NOMO-1 treated with dmso at 0.1 percent for 144 hours (cell line): ENCODE results near the gene BEST1.
"Not testable (repeated sequence)": the region's sequence is repeated elsewhere in the genome, so short reads cannot be mapped to it uniquely, and the experiment has no call there.

Experiments used
- DNase-seq: peaks from one replicate; lab custom pipeline; 2025; ENCODE audit not compliant: unreplicated experiment; lab: John Stamatoyannopoulos, UW

The BEST1 gene

GRCh38 chr11:61976420-61976800 is 26.3 kb downstream of the BEST1 start:
- no peak for DNase-seq

DNA sequence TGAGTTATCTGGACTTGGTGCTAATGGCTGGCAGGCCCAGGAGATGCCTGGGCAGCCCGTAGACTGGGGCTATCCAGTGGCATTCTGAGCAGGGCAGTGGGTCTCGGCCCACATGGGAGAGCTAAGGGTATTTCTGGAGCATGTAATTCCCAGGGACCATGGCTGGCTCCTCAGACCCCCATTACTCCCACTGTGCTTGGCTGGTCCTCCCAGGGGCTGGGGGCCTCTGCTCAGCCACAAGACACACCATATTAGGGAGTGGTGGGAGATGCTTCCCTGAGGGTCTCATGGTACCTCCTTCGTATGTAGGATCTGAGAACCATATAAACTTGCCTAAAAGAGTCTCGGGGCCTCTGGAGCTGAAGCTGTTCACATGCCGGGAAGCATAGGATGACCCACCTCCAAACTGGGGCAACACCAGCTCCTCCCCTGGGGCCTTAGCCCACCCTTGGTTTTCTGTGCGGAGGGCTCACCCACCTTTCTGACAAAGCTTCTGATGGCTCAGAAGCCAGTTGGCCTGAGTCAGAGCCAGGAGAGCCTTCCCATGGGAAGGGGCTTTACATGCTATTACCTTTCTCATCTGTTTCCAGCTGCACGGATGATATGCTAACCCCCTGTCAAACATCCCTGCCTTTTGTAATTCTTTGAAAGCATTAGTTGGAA is 26.8 kb downstream of the BEST1 start:
- DNase-seq = no peak

DNA sequence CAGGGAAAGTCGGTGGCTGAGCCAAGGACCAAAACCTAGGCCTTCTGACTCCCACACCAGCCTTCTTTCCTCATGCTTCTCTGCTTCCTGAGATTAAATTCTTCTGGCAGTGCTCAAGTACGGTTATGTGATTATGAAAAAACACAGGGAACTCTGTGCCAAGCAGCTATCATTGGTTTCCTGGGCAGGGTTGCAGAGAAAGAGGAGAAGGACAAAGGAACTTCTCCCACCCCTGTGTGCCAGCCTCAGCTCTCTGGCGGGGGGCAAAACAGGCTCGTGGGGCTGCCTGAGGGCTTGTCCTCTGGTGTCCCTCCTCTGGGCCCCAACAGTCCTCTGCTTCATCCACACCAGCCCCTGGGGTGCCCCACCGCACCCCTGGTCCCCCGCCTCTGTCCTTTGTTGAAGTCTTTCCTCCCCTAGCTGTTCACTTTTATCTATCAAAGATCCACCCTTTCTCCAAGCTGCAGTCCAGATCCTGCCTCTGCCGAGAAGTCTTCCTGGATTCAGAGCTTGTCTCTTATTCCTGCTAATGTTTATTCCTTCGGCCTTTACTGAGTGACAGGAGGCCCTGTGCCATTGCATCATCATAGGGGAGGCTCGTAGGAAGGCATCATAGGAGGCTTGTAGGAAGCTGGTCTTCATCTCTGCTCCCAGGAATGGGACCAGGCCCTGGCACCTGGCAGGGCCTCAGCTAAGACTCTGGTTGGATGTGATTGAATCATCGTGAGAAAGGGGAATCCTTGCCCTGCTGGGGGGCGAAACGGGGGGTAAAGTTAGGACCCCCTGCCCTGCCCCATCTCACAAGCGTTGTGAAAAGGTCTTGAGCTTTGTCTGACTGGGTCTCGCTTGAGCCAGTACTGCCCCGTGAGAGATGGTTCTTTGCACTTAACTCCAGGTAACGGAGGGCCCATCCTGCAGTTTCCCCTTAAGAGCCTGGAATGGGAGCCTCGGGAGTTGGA is 28.8 kb downstream of the BEST1 start:
- no peak for DNase-seq

GRCh38 chr11:61980783-61981541 is 30.8 kb downstream of the BEST1 start:
- no peak for DNase-seq

- DNase-seq = no peak
Observed at GRCh38 chr11:61983419-61983818, 33.3 kb downstream of the BEST1 start.

DNA sequence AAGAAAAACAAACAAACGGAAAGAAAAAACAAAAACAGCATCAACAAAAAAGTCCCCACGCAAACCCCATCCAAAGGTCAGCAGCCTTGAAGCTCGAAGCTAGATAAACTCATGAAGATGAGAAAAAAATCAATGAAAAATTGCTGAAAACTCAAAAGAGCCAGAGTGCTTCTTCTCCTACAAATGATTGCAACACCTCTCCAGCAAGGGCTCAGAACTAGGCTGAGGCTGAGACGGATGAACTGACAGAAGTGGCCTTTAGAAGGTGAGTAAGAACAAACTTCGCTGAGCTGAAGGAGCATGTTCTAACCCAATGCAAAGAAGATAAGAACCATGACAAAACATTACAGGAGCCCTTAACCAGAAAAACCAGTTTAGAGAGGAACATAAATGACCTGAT is 35.7 kb downstream of the BEST1 start:
- DNase-seq = no peak

DNA sequence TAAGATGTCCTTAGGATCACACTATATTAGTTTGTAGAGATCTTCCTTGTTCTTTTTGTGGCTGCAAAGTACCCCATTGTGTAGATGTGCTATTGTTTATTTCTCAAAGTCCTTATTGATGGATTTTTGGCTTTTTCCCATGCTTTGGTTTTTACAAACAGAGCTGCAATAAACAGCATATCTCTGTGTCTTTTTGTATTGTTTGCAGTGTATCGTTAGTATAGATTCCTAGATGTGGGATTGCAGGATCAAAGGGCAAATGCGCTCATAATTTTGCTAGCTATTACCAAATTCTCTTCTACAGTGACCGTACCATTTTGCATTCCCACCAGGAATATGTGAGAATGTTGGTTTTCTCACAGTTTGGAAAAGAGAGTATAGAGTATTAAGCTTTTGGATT is 44.8 kb downstream of the BEST1 start:
- no peak for DNase-seq

- no peak for DNase-seq
Observed at GRCh38 chr11:61996933-61997332, 46.8 kb downstream of the BEST1 start.

GRCh38 chr11:61999141-61999975 is 49.2 kb downstream of the BEST1 start:
- no peak for DNase-seq

GRCh38 chr11:62000539-62001446 is 50.6 kb downstream of the BEST1 start:
- DNase-seq = no peak

DNA sequence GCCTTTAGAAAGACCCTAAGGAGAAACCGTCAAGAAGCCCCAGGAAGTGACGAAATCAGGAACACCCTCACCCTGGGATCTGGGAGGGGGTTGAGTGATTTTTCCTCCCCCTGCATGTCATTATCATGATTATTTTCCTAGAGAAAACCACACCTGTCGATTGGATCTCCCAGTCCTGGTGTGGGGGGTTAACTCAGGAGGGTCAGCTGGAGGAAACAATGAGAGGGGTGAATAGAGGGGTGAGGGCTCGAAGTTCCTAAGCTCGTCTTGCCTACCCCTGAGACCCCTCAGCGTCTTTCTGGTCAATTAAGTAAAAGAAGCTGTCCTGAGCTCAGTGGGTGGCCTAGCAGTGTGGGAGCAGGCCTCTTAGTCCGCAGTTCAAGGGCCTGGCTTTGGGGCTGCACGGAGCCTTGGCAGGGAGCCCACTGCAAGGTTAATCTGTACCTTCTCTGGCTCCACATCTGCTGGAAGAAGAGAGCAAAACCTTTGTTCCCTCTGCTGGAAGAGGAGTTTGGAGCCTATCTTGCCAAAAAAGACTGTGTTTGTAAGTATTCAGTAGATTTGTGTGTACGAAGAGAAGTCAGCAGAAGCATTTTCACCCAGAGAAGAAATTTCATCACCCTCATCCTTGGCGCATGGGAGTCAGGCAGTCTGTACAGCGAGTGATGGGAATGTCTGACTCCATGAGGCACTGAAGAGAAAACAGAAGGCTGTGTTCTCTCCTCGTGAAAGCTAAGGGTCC is 51.5 kb downstream of the BEST1 start:
- no peak for DNase-seq

- DNase-seq = not testable (repeated sequence)
Observed at GRCh38 chr11:62002283-62002682, 52.1 kb downstream of the BEST1 start.

GRCh38 chr11:62004473-62004872 is 54.3 kb downstream of the BEST1 start:
- peak; percentile 15 for DNase-seq

- DNase-seq = no peak
Observed at GRCh38 chr11:62008193-62008592, 58.0 kb downstream of the BEST1 start.

GRCh38 chr11:62010935-62011528 is 60.9 kb downstream of the BEST1 start:
- DNase-seq = no peak

DNA sequence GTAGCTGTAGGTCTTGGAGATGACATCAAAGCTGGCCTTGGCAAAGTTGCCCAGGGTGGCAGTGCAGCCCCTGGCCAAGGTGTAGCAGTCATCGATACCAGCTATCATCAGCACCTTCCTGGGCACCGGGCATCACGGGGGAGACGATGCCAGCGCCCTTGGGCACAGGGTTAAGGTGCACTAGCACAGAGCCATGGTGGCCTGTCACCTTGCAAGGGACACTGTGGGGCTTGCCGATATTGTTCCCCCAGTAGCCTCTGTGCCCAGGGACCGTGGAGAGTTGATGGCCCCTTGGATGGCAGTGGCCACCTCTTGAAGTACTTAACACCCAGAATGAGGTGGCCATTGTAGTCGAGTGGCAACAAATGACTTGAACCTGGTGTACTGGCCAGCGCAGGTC is 61.7 kb downstream of the BEST1 start:
- no peak for DNase-seq

DNA sequence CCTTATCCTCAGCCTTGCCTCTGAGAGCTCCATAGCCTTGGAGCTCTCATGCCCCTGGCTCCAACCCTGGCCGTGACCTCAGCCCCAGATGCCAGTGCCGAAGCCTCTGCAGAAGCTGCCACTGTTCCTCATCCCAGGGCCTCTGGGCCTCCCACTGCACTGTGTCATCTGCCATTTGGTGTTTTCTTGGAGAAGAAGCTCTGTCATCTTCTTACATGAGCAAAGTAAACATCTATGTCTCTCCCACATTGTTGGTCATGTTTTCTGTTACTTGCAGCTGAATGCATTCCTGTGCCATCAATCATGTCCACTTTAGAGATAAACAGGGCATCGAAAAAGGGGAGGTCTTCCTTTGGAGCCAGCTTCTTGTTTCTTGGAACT is 62.3 kb downstream of the BEST1 start:
- DNase-seq = no peak

DNA sequence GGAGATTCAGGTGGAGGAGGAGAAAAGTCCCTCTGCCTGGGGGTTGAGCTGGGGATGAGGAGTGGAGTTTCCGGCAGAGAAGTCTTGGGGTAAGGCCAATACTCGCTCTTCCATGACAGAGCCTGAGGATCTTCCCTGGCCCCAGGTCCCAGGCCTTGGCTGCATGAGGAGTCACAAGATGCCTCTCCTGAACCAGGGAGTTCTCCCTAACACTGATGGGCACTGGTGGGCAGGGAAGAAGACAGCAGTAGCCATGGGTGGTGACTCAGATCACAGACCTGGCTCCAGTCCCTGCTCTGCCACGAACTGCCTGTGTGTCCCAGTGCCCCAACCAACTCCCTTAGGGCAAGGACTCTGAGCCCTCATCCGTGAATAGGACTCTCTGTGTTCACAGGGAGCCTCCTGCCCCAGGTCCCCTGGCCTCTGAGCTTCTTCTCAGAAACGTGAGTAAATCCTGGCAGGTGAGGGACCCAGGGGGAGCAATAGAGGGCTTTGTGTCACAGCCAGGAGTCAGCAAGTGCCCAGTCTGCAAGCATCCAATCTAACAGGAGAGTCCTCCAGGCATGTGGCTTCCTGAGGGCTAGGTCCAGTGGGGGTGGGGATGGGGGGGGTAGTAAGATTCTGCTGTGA is 62.8 kb downstream of the BEST1 start:
- DNase-seq = no peak
